Stimulated activated CD8-positive, alpha-beta memory T cell treated with anti-CD3 and anti-CD28 coated beads, Interleukin-7, amount 100 ng/mL, for 1 hour (primary cell): ENCODE results near the gene ARID4B.
"Not testable (repeated sequence)": the region's sequence is repeated elsewhere in the genome, so short reads cannot be mapped to it uniquely, and the experiment has no call there.

Experiments
- DNase-seq, 2 donors: peaks; one replicate each; pipeline ENCODE4 v3.0.0-alpha.2; 2020; ENCODE audit warnings: low read depth in 2 of 2

The ARID4B gene

DNA sequence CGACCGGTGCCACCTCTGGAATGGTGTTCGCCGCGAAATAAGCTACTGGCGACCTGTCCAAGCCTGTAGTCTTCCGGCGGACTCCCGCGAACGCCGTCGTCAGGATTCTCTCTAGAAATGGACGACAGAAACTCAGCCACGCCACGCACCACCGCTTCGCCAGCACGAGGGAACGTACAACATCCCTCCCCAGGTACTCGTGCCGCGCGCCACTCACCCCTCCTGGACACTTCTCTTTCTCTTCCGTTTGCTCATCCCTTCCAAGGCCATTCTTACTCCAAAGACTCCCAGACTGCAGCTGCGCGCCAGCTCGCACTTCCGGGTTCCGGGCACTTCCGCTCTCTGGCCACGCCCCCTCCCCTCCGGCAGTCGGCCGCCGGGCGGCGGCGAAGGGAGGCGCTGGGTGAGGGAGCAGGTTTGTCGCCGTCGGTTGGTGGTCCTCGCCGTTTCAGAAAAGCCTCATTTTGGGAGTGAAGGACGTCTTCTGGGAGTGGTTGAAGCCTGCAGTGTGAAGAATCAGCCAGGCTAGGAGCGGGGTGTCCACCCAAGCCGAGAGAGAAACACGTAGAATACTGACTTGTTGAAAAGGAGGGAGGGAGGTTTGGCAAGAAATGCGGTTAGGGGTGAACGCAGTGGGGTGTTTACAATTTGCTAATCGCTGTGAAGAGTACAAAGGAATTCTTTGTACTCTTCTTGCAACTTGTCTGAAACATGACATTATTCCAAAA, 166.9 kb downstream of the ARID4B start, which contains the start of gene RBM34:
Gene RBM34, minus strand, starts transcription at position 294 of the 728 bp plus-strand sequence. Its CDS starts 24 bp downstream, at position 270.
- DNase-seq = peak; percentile 85 to 87

DNA sequence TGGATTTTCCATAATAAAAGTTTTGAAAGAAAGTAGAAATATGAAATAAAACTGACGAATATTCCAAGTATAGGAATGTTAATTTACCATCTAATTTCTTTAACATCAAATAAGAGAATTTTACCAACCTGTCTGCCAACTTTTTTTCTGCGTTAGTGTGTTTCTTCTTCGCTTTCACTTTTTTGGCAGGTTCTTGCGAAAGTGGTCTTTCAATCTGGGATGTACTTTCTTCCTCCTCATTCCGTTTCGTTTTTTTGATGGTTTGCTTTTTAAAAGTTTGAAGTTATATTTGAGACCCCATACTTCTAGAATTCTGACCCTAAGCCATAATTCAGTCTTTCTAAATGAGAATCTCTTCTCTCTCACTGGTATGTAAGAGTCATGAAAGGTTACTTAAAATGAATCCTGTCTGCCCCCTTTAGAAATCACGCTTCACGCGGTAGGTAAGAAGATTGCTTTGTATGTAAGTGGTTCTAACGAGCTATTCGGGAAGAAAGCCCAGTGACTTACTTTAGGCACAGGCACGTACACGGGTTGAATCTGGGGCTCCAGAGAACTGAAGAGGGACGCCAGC, 167.5 kb downstream of the ARID4B start:
- no peak for DNase-seq

DNA sequence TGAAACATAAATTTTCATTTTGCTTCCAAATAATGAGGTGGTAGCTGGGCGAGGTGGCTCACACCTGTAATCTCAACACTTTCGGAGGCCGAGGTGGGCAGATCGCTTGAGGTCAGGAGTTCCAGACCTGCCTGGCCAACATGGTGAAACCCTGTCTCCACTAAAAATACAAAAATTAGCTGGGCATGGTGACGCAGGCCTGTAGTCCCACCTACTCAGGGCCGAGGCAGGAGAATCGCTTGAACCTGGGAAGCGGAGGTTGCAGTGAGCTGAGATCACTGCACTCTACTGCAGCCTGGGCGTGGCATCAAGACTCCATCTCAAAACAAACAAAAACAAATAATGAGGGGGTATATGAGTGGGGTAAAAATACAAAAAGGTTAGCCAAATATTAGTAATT, 168.0 kb downstream of the ARID4B start:
- not testable (repeated sequence) for DNase-seq

DNA sequence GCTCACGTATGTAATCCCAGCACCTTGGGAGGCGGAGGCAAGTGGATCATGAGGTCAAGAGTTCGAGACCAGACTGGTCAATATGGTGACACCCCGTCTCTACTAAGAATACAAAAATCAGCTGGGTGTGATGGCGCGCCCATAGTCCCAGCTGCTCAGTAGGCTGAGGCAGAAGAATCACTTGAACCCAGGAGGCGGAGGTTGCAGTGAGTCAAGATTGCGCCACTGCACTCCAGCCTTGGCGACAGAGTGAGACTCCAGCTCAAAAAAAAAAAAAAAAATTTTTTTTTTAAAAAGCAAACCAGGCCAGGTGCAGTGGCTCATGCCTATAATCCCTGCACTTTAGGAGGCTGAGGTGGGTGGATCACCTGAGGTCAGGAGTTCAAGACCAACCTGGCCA, 168.7 kb downstream of the ARID4B start:
- not testable (repeated sequence) for DNase-seq

DNA sequence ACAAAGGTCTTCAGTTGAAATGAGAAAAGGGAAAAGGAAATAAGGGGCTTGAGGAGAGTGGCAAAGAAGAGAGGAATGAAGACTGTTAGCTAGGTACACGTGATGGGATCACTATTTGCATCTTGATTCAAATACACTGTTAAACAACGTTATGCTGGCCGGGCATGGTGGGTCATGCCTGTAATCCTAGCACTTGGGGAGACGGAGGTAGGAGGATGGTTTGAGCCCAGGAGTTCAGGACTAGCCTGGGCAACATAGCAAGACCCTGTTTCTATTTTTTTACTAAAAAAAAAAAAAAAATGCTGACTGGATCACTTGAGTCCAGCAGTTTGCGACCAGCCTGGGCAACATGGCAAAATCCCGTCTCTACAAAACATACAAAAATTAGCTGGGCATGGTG, 169.3 kb downstream of the ARID4B start:
- no peak for DNase-seq

DNA sequence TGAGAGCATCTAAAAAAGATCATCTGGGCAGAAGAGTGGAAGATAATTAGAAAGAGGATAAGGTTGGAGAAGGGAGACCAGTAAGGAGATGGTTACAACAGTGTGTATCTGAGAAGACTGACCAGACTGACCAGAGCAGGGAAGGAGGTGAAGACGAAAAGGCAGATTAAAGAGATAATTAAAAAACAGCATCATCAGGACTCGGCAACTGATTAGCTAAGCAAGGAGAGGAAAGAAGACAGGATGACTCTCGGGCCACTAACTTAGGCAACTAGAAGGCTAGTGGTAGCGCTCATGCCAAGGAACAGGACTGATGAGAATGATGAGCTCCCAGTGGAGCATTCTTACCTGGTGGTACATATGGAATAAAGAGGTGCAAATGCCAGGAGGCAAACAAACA, 170.8 kb downstream of the ARID4B start:
- DNase-seq = no peak

DNA sequence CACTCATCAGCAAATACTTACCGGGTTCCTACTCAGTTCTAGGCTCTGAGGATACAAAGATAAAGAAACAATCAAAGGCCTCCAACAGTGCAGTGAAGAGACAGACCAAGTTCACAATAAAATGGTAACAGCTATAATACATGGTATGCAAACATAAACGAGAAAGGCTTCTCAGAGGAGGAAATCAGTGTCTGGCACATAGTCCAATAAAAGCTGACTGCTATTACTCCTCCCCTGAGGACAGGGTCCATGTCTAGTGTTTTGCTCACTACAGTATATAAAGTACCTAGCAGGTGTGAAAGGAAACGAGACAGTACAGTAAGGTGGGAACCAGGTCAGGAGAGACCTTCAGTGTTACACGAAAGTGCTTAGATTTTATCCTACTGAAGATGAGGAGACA, 171.2 kb downstream of the ARID4B start:
- DNase-seq = no peak

DNA sequence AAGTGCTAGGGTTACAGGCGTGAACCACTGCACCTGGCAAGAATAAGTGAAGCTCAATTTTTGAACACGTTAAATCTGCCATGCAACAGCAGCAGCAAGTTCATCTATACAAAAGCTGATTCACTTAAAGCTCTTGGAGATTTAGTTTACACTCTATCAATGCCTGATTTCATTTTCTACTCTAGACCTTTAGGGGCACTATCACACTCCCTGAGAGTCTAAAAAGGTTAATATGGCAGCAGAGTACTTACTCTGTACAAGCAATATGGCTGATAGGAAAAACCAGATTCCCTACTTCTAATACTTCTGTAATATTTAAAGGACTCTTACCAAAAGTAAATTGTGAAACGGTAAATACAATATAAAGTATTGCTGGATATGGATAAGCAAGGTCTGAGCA, 171.7 kb downstream of the ARID4B start:
- DNase-seq = no peak

DNA sequence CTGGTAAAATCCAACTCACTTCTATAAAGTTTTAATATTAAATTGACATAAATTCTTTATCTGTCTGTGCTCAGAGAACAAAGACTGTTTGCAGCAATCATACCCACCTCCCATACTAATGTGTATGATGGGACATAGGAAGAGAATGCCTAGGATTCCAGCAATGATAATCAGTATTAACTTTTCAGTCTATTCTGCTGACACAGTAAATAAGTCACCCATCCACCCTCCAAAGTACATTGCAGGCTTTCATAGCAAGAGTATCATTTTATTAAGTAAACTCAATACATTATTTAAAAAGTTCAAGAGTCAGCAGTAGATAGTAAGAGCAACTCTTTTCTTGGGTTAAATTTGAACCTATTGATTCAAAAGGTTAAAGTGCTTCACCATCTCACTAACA, 175.7 kb downstream of the ARID4B start:
- no peak for DNase-seq

DNA sequence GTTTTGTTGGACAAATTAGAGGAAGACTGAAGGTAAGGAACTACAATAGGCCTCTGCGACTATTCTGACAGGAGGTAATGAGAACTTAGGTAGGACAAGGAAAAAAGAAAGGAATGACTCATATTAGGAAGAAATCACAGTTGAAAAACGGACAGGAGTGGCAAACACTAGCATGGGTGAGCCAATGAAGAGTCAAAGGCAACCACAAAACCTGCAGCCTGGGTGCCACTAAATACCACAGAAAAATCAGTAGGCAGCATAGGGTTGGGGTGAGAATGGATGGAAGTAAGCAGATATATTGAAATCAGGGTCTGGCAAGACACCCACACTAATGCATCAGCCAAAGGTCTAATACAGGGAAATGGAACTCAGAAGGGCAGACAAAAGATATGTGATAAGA, 176.9 kb downstream of the ARID4B start:
- no peak for DNase-seq

DNA sequence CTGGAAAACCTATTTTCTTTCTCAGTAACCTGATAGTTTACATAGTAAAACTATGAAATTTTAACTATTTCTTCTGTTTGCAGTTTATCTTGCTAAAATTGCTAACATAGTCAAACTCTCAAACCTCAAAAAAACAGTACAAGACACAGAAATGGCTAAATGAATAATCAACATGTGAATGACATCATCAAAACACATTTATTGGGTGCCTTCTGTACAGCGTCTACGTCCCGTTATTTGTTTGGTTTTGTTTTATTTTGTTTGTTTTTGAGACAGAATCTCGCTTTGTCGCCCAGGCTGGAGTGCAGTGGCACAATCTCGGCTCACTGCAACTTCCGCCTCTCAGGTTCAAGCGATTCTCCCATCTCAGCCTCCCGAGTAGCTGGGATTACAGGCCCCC, 178.2 kb downstream of the ARID4B start:
- no peak for DNase-seq

DNA sequence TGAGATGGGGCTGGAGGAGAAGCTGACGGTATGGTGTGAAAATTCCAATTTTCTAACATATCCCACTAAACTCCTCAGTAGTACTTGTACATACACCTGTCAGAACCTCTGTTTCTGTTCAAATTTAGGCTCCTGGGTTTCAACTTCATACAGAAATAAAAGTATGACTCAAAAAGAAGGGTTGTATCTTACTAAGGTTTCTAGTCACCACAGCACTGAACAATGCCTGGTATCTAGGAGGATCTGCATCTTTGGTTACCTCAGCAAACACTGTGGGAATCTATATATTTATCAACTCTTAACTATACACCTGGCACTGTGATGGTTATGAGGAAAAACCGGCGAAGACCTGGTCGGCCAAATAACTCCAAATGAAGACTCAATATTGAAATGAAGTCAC, 180.7 kb downstream of the ARID4B start:
- DNase-seq = no peak

DNA sequence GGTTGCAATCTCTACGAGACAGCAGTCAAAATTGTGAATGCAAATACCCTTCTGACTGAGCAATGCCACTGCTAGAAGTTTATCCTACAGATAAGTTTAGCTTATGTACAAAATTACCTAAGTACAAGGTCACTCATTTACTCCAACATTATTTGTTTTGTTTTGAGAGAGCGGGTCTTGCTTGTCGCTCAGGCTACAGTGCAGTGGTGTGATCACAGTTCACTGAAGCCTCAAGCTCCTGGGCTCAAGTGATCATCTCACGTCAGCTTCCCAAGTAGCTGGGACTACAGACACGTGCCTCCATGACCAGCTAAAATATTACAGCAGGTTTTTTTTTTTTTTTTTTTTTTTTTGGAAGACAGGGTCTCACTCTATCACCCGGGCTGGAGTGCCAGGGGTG, 182.3 kb downstream of the ARID4B start:
- no peak for DNase-seq

DNA sequence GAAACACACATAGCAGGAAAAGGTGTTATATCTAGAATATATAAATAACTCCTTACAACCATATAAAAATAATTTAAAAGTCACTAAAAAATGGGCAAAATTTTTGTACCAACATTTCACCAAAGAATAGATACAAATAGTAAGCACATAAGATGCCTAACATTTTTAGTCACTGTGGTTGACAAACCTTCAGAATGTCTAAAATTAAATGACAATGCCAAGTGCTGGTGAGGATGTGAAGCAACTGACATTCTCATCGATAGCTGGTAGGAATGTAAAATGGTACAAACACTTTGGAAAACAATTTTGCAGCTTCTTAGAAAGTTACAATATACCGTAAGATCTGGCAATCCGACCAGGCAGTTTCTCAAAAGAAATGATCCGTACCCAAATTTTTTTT, 185.0 kb downstream of the ARID4B start:
- DNase-seq = no peak

DNA sequence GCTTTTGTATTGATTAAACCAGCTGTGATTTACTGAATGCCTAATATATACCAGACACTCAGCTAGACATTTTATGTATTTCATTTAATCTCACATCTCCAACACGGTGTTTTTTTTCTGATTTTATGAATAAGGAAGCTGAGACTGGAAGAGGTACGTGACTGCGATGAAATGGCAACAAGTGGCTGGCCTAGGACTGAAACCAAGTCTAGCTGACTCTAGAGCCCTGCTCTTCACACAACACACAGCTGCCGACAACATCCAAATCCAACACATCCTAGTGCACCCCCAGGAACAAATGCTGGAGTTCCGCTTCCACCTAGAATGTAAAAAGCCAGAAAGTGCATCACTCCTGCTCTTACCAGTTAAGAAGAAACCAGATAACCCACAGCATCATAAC, 188.7 kb downstream of the ARID4B start:
- no peak for DNase-seq

DNA sequence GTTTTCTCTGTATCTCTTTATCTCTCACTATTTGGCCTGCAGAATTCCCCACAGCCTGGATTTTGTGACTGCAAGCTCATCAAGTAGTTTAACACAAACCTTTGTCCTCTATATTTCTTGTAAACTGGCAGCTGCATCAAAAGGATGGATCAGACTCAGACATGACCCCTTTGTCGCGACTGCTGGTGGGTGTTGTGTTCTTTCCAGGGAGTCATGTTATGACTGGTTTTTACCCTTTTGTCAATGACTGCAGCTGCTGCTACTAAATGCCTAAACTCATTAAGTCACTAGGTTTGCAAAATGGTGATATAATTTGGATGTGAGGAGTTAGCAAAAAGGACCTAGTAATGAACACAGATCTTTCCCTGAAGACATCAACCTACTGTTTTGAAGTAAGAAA, 189.2 kb downstream of the ARID4B start:
- no peak for DNase-seq

DNA sequence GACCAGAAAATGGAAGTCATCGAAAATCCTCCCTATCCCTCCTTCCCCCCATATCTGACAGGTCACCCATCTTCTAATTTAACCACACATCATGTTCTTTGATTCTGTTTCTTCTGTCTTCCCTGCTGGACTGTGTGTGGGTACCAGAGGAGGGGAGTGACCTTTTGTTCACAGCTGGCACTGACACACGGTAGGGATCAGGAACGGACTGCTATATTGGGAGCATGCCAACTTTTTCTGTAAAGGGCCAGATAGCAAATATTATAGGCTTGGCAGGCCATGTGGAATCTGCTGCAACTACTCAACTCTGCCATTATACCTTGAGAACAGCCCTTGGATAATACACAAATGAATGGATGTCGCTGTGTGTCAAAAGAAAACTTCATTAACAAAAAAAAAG, 191.9 kb downstream of the ARID4B start:
- no peak for DNase-seq

DNA sequence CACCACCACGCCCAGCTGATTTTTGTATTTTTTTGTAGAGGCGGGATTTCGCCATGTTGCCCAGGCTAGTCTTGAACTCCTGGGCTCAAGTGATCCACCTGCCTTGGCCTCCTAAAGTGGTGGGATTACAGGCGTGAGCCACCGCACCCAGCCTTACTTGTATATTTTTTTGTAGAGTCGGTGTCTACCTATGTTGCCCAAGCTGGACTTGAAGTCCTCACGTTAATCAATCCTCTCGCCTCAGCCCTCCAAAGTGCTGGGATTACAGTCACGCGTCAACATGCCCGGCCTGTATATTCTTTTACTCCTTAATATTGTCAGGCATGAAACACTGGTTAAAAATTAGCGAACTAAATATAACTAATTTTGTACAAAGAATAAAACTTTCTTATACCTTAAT, 193.8 kb downstream of the ARID4B start:
- no peak for DNase-seq

DNA sequence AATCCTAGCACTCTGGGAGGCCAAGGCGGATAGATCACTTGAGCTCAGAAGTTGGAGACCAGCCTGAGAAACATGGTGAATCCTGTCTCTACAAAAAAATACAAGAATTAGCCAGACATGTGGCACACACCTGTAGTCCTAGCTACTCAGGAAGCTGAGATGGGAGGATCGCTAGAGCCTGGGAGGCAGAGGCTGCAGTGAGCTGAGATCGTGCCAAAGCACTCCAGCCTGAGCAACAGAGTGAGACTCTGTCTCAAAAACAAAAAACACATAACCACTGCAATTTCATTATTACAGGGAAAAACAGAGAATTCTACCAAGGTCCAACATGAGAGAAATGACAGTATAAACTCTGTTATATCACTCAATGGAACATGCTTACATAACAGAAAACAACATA, 194.9 kb downstream of the ARID4B start:
- DNase-seq = no peak

DNA sequence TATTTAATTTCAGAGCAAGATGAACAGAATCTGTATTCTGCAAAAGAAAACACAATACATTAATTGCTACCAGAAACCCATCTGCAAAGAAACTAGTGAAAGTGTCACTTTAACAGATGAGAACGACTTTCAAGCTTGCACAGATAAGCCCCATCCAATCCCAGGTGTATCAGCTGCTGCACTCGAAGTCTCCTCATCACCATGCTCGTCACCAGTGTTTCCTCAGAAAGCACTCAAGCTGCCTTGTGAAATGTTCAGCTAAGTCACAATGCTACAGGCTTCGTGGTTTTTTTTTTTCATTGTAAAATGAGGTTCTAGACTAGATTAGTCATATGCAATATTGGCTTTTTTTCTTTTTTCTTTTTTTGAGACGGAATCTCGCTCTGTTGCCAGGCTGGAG, 196.0 kb downstream of the ARID4B start:
- no peak for DNase-seq

DNA sequence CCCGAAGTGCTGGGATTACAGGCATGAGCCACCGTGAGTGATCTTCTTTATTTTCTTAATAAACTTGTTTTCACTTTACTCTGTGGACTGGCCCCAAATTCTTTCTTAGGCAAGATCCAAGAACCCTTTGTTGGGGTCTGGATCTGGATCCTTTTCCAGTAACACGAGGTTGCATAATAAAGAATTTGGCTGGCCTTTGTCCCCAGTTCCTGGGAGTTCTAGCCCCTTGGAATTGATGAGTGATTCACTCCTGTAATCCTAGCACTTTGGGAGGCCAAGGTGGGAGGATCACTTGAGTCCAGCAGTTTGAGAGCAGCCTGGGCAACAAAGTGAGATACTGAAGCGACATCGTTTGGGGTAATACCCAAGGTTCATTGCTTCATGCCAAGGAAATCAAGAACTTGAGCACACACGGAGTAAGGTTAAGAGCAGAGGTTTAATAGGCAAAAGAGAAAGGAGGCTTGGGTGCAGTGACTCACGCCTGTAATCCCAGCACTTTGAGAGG, 197.2 kb downstream of the ARID4B start:
- no peak for DNase-seq

DNA sequence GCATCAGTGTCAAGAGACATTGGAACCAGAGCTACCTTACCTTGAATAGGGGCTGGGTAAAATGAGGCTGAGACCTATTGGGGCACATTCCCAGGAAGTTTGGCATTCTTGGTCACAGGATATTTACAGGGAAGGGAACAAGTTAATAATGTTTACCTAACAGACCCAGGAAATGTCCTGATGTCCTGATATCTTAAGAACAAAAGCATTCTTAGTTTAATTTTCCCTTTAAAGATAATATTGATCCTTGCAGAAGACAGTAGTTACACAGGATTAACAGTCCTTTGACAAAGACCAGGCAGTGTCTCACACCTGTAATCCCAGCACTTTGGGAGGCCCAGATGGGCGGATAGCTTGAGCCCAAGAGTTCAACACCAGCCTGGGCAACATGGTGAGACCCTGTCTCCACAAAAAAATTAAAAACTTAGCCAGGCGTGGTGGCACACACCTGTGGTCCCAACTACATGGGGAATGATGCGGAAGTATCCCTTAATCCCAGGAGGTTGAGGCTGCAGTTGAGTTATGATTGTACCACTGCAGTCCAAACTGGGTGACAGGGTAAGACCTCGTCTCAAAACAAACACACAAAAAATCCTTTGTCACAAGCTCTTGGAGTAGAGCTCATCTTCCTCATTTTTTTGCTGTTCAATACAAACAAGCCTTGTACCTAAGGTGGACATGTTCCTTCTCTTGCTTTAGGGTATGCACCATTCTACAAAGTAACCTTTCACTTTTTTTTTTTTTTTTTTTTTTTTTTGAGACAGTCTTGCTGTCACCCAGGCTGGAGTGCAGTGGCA, 198.0 kb downstream of the ARID4B start:
- DNase-seq = no peak
